NB4 (cell line): Measurements from ENCODE around the gene PTCD2.

Experiments used
- CTCF ChIP-seq: IDR thresholded peaks from one replicate; pipeline ENCODE4 v1.5.1; 2012; ENCODE audit warnings: low read depth, low read length
- MYC ChIP-seq: IDR thresholded peaks from 2 replicates; pipeline ENCODE4 v1.6.1; 2011; ENCODE audit warnings: low read depth, low read length

- no peak for TF ChIP-seq CTCF
- no peak for TF ChIP-seq MYC
These were observed 58.6 kb downstream of the PTCD2 start for GRCh38 chr5:72378639-72379289.
